ENCODE data around the gene PUS7.

GRCh38 chr7:105538339-105538738 lies 16.3 kb upstream of the PUS7 start:
- no peak for TF ChIP-seq CTCF (conservative IDR thresholded peaks at IDR 0.05)
- no peak for TF ChIP-seq ZFX (IDR thresholded peaks at IDR 0.05)
